ENCODE results near the gene SBK3.
A peak's percentile ranks its signal among the peaks of the same experiment; 100 is the strongest.

The SBK3 gene

GRCh38 chr19:55579766-55580621 is 34.7 kb upstream of the SBK3 start (continued):
- TF ChIP-seq ZBTB11 (tag by site-specific recombination; conservative IDR thresholded peaks at IDR 0.05; ENCODE audit: low read depth) (peak; percentile 12; the same call in 1 of the 2 replicates), ZNF549 (tag by site-specific recombination; IDR thresholded peaks at IDR 0.05) (no peak)

- Histone ChIP-seq H3K36me3 (ENCODE audit: control insufficient read depth in 2 of 2, insufficient read depth in 1 of 2, low read length in 2 of 2) (peaks cover 9 to 20% of the 10 kb centered on the region in 2 experiments; a peak in 2 of 3 replicates), H3K4me1 (ENCODE audit: control insufficient read depth, insufficient read depth, low read length) (no peaks in the 10 kb centered on the region), H3K27ac (ENCODE audit: extremely low read depth, low read depth, low read length) (peak overlapping the region; percentile 80), H3K9me3 (ENCODE audit: control insufficient read depth, insufficient read depth, low read depth, low read length) (no peaks in the 10 kb centered on the region), H3K4me3 (ENCODE audit: low read depth, low read length) (peak overlapping the region; percentile 100)
- ChIA-PET CTCF (no interaction called here), POLR2A (interaction anchor here (1.2 kb wide), 1 partner anchor 20 kb away, joined by 3 read pairs; the partner anchor contains the start of gene FIZ1)
- TF ChIP-seq ZSCAN5A (tag by site-specific recombination; IDR thresholded peaks at IDR 0.05) (no peak), ZNF112 (tag by site-specific recombination; IDR thresholded peaks at IDR 0.05) (no peak), ZNF391 (tag by site-specific recombination; IDR thresholded peaks at IDR 0.05; ENCODE audit: borderline replicate concordance, low read depth) (no peak), ZNF175 (tag by site-specific recombination; IDR thresholded peaks at IDR 0.05) (no peak), GLIS1 (tag by site-specific recombination; IDR thresholded peaks at IDR 0.05) (no peak), WT1 (tag by site-specific recombination; IDR thresholded peaks at IDR 0.05) (no peak), ZNF398 (tag by site-specific recombination; IDR thresholded peaks at IDR 0.05) (no peak), ZSCAN18 (tag by site-specific recombination; IDR thresholded peaks at IDR 0.05) (no peak), ZNF324 (tag by site-specific recombination; IDR thresholded peaks at IDR 0.05) (no peak), ZNF692 (tag by site-specific recombination; IDR thresholded peaks at IDR 0.05) (no peak), ZNF202 (tag by site-specific recombination; IDR thresholded peaks at IDR 0.05; ENCODE audit: borderline replicate concordance) (no peak), ZBTB44 (tag by site-specific recombination; IDR thresholded peaks at IDR 0.05) (no peak), PATZ1 (tag by site-specific recombination; IDR thresholded peaks at IDR 0.05) (no peak), ZSCAN23 (tag by site-specific recombination; IDR thresholded peaks at IDR 0.05) (no peak), ZNF530 (tag by site-specific recombination; IDR thresholded peaks at IDR 0.05; ENCODE audit: low read depth) (no peak), ZNF404 (tag by site-specific recombination; IDR thresholded peaks at IDR 0.05) (no peak)
These were observed 33.7 kb upstream of the SBK3 start for GRCh38 chr19:55578761-55579747.
